OCI-LY1 (cell line): ENCODE results near the gene FAM78A.

Experiments
- EZH2 ChIP-seq: fragments of 200-600 bp; sonication (generic), shearing (Covaris generic); IDR thresholded peaks from 2 replicates; pipeline ENCODE4 v1.8.0; 2017; ENCODE audit warnings: borderline replicate concordance, mixed run types, mild to moderate bottlenecking, antibody characterized with exemption, low read length, moderate library complexity, mixed read lengths
- TF ChIP-seq, protein P1 (sequence below): fragments of 200-600 bp; sonication (generic), shearing (Covaris generic); IDR thresholded peaks from 2 replicates; pipeline ENCODE4 v1.5.1; 2017; ENCODE audit warnings: mild to moderate bottlenecking, antibody characterized with exemption, low read length, moderate library complexity, mixed read lengths

GRCh38 chr9:131253891-131254491 lies 22.3 kb downstream of the FAM78A start:
- TF ChIP-seq, protein P1, sequence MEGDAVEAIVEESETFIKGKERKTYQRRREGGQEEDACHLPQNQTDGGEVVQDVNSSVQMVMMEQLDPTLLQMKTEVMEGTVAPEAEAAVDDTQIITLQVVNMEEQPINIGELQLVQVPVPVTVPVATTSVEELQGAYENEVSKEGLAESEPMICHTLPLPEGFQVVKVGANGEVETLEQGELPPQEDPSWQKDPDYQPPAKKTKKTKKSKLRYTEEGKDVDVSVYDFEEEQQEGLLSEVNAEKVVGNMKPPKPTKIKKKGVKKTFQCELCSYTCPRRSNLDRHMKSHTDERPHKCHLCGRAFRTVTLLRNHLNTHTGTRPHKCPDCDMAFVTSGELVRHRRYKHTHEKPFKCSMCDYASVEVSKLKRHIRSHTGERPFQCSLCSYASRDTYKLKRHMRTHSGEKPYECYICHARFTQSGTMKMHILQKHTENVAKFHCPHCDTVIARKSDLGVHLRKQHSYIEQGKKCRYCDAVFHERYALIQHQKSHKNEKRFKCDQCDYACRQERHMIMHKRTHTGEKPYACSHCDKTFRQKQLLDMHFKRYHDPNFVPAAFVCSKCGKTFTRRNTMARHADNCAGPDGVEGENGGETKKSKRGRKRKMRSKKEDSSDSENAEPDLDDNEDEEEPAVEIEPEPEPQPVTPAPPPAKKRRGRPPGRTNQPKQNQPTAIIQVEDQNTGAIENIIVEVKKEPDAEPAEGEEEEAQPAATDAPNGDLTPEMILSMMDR: no peak
- no peak for TF ChIP-seq EZH2
